ENCODE measurements around the gene RPTOR. TPM values are rescaled to one million over a fixed set of nuclear protein-coding genes. Genes with fewer than 3 reads are reported as not detected.

Gene RPTOR
- total RNA-seq, 1 experiment from 2014 or later: 25.1 TPM

GRCh38 chr17:80931421-80932265 lies 387.0 kb downstream of the RPTOR start:
- no peak overlapping the region for H3K4me2 ChIP-seq (ENCODE audit: insufficient read depth, insufficient read length, low read length)
- no peaks in the 10 kb centered on the region for H3K4me1 ChIP-seq (ENCODE audit: insufficient read depth, low read length)
- Mint-ChIP-seq H3K27me3 (ENCODE audit: low read depth) (peaks cover 65% of the 10 kb centered on the region), H3K9me3 (no peaks in the 10 kb centered on the region), H3K4me1 (peaks cover 19 to 22% of the 10 kb centered on the region in 2 experiments), H3K36me3 (ENCODE audit: insufficient read depth in 1 of 3, low read depth in 3 of 3) (peaks cover 0 to 6% (median 0%) of the 10 kb centered on the region in 3 experiments; a peak in 3 of 7 replicates), H3K27ac (0 out of 7 replicates have a peak overlapping the region, but pooled peaks of 1 of the 3 experiments have one; percentile 22), H3K4me3 (no peak overlapping the region)
- no peak overlapping the region for H2BK120ac ChIP-seq (ENCODE audit: low read depth, low read length, poor library complexity, severe bottlenecking)
- H3K18ac ChIP-seq (ENCODE audit: insufficient read length, low read depth, low read length): no peak overlapping the region
- no peaks in the 10 kb centered on the region for H3K9me3 ChIP-seq (ENCODE audit: control insufficient read depth, low read depth, low read length)
- no peak overlapping the region for H3K27ac ChIP-seq (ENCODE audit: insufficient read length, low read depth, low read length)
- no peak for TF ChIP-seq CTCF (conservative IDR thresholded peaks at IDR 0.05)
- no peak overlapping the region for H3K9ac ChIP-seq (ENCODE audit: extremely low read depth, insufficient read length, low read length)
- H2AFZ ChIP-seq (ENCODE audit: low read length): no peak overlapping the region
- no peak overlapping the region for H3K56ac ChIP-seq (ENCODE audit: insufficient read length, low read depth, low read length)
- H4K91ac ChIP-seq (ENCODE audit: insufficient read length, low read depth, low read length): no peak overlapping the region
- no peak overlapping the region for H2BK15ac ChIP-seq (ENCODE audit: low read depth, low read length)
- no peak overlapping the region for H4K8ac ChIP-seq (replicated peaks; ENCODE audit: insufficient read length, low read depth, low read length)
- DNase-seq: peak; percentile 73
- WGBS (ENCODE audit: extremely low coverage, insufficient read length, low lambda C conversion rate): no CpG with 5 or more reads among the region's 13 CpGs
- H4K20me1 ChIP-seq (ENCODE audit: control insufficient read depth, insufficient read depth, insufficient read length): no peaks in the 10 kb centered on the region
- H3K23me2 ChIP-seq (ENCODE audit: insufficient read length, low read depth, low read length, poor library complexity, severe bottlenecking): no peaks in the 10 kb centered on the region
- peak overlapping the region; percentile 76; the same call in 1 of the 2 replicates for H3K14ac ChIP-seq (ENCODE audit: insufficient read depth, low read length)
- no peak overlapping the region for H2BK20ac ChIP-seq (ENCODE audit: low read depth, low read length, poor library complexity, severe bottlenecking)
- H3K27me3 ChIP-seq (ENCODE audit: insufficient read depth, low read length): no peaks in the 10 kb centered on the region; the same call in 1 of the 2 replicates
- no peaks in the 10 kb centered on the region for H3K79me1 ChIP-seq (ENCODE audit: insufficient read depth, low read depth, low read length, poor library complexity, severe bottlenecking)
- H3T11ph ChIP-seq (ENCODE audit: low read length): no peak overlapping the region
- H3K79me2 ChIP-seq (ENCODE audit: insufficient read depth, low read length): no peaks in the 10 kb centered on the region
- no peak overlapping the region for H4K5ac ChIP-seq (ENCODE audit: insufficient read length, low read depth, low read length)
- no peak overlapping the region for H3K23ac ChIP-seq (ENCODE audit: insufficient read length, low read depth, low read length)
- no peak overlapping the region for H2BK5ac ChIP-seq (ENCODE audit: insufficient read length, low read length)
- H2AK5ac ChIP-seq (ENCODE audit: insufficient read length, low read length): no peak overlapping the region
- H2BK12ac ChIP-seq (ENCODE audit: insufficient read length, low read depth, low read length): no peak overlapping the region
- no peak overlapping the region for H3K4ac ChIP-seq (ENCODE audit: low read depth, low read length)

Measured in H9 (cell line).